Muscle of leg (tissue), 11 donors: ENCODE results near the gene MAPK8IP3. TPM values are rescaled to one million over a fixed set of nuclear protein-coding genes. Genes with fewer than 3 reads are reported as not detected.

Experiments used
- DNase-seq: peaks from one replicate; pipeline ENCODE4 v3.0.0; 2013
- H3K27ac ChIP-seq: one replicate; pipeline ENCODE4 v1.5.1; 2013; ENCODE audit warnings: mild to moderate bottlenecking, low read length, control low read depth
- H3K27me3 ChIP-seq: one replicate; pipeline ENCODE4 v1.6.1; 2013; ENCODE audit warnings: low read length; ENCODE audit not compliant: control insufficient read depth, insufficient read depth
- H3K36me3 ChIP-seq: one replicate; pipeline ENCODE4 v1.6.1; 2013; ENCODE audit warnings: low read length; ENCODE audit not compliant: control insufficient read depth, insufficient read depth
- H3K4me1 ChIP-seq: one replicate; pipeline ENCODE4 v1.6.1; 2013; ENCODE audit warnings: low read length; ENCODE audit not compliant: control insufficient read depth, insufficient read depth
- H3K4me3 ChIP-seq: one replicate; pipeline ENCODE4 v1.5.1; 2013; ENCODE audit warnings: low read length, control low read depth
- H3K9me3 ChIP-seq: replicated peaks from 2 replicates; pipeline ENCODE4 v1.6.1; 2013; ENCODE audit warnings: low read depth, low read length; ENCODE audit not compliant: control insufficient read depth
- WGBS: methylation state at CpG from one replicate; pipeline ENCODE4 v1.1.5; 2013; ENCODE audit warnings: missing lambda C conversion rate; ENCODE audit not compliant: insufficient coverage; 5-methylcytosine and 5-hydroxymethylcytosine counted together
- polyA plus RNA-seq, 8 donors: library from polyadenylated mRNA; unstranded; fragments of 120-200 nt; gene quantifications; one replicate each; pipeline versions ENCODE4 v1.2.1 to v1.2.3, GENCODE V29; 2013; ENCODE audit warnings: inconsistent platforms in 1 of 8, low replicate concordance in 1 of 8; ENCODE audit not compliant: insufficient read length in 8 of 8, insufficient read depth in 1 of 8
- total RNA-seq: library from RNA; stranded (reverse); fragments of 120-200 nt; gene quantifications from one replicate; pipeline ENCODE4 v1.2.4, GENCODE V29; 2013

The MAPK8IP3 gene
- total and polyA plus RNA-seq, 9 donors: 35.6 to 64.3 (median 50.5) TPM

GRCh38 chr16:1788095-1788707 is 82.2 kb downstream of the MAPK8IP3 start:
- no peak overlapping the region for H3K4me3 ChIP-seq
- 89% methylated on average over 21 of the region's 38 CpGs for WGBS
- no peak overlapping the region for H3K27ac ChIP-seq

GRCh38 chr16:1788708-1789100 is 82.7 kb downstream of the MAPK8IP3 start:
- Histone ChIP-seq H3K4me1 (peaks cover 10% of the 10 kb centered on the region), H3K36me3 (peaks cover 66% of the 10 kb centered on the region)
- DNase-seq: peak; percentile 16

More at GRCh38 chr16:1788095-1788707, 82.2 kb downstream of the MAPK8IP3 start:
- no peak for DNase-seq
- Histone ChIP-seq H3K27me3 (no peaks in the 10 kb centered on the region), H3K9me3 (no peaks in the 10 kb centered on the region), H3K4me1 (peaks cover 10% of the 10 kb centered on the region), H3K36me3 (peaks cover 66% of the 10 kb centered on the region)

GRCh38 chr16:1789643-1790045 is 83.6 kb downstream of the MAPK8IP3 start:
- Histone ChIP-seq H3K27me3 (no peaks in the 10 kb centered on the region), H3K4me3 (no peak overlapping the region), H3K27ac (no peak overlapping the region), H3K4me1 (peaks cover 10% of the 10 kb centered on the region), H3K36me3 (peaks cover 66% of the 10 kb centered on the region), H3K9me3 (no peaks in the 10 kb centered on the region)
- WGBS: 93% methylated on average over 7 of the region's 25 CpGs
- DNase-seq: no peak

More at GRCh38 chr16:1788708-1789100, 82.7 kb downstream of the MAPK8IP3 start:
- WGBS: 45% methylated on average over 19 of the region's 19 CpGs
- Histone ChIP-seq H3K9me3 (no peaks in the 10 kb centered on the region), H3K4me3 (no peak overlapping the region), H3K27me3 (no peaks in the 10 kb centered on the region), H3K27ac (no peak overlapping the region)

GRCh38 chr16:1790261-1790610 is 84.2 kb downstream of the MAPK8IP3 start:
- Histone ChIP-seq H3K4me3 (no peak overlapping the region), H3K9me3 (no peaks in the 10 kb centered on the region), H3K36me3 (peaks cover 63% of the 10 kb centered on the region), H3K27me3 (no peaks in the 10 kb centered on the region), H3K27ac (no peak overlapping the region), H3K4me1 (peaks cover 12% of the 10 kb centered on the region)
- DNase-seq: no peak
- WGBS: 84% methylated on average over 13 of the region's 15 CpGs

- Histone ChIP-seq H3K36me3 (peaks cover 58% of the 10 kb centered on the region), H3K4me3 (no peak overlapping the region), H3K4me1 (peaks cover 12% of the 10 kb centered on the region), H3K27ac (no peak overlapping the region), H3K9me3 (no peaks in the 10 kb centered on the region), H3K27me3 (no peaks in the 10 kb centered on the region)
- WGBS: 93% methylated on average over 38 of the region's 44 CpGs
- DNase-seq: no peak
These were observed 84.7 kb downstream of the MAPK8IP3 start for GRCh38 chr16:1790611-1791255.

- Histone ChIP-seq H3K9me3 (no peaks in the 10 kb centered on the region), H3K4me1 (peaks cover 12% of the 10 kb centered on the region), H3K36me3 (peaks cover 52% of the 10 kb centered on the region), H3K27me3 (no peaks in the 10 kb centered on the region), H3K4me3 (no peak overlapping the region), H3K27ac (no peak overlapping the region)
- WGBS: 91% methylated on average over 53 of the region's 53 CpGs
- no peak for DNase-seq
These were observed 85.4 kb downstream of the MAPK8IP3 start for GRCh38 chr16:1791256-1791942.

GRCh38 chr16:1791943-1792812 is 86.2 kb downstream of the MAPK8IP3 start:
- Histone ChIP-seq H3K4me1 (peaks cover 12% of the 10 kb centered on the region), H3K9me3 (no peaks in the 10 kb centered on the region), H3K27me3 (no peaks in the 10 kb centered on the region), H3K4me3 (no peak overlapping the region), H3K27ac (no peak overlapping the region), H3K36me3 (peaks cover 44% of the 10 kb centered on the region)
- DNase-seq: no peak
- 77% methylated on average over 59 of the region's 59 CpGs for WGBS

GRCh38 chr16:1792836-1793577 is 87.0 kb downstream of the MAPK8IP3 start:
- H3K4me1 ChIP-seq: peaks cover 12% of the 10 kb centered on the region
- H3K4me3 ChIP-seq: no peak overlapping the region
- no peak for DNase-seq
- peaks cover 37% of the 10 kb centered on the region for H3K36me3 ChIP-seq
- no peak overlapping the region for H3K27ac ChIP-seq
- 86% methylated on average over 23 of the region's 33 CpGs for WGBS
- H3K9me3 ChIP-seq: peaks cover 2% of the 10 kb centered on the region
- no peaks in the 10 kb centered on the region for H3K27me3 ChIP-seq

- DNase-seq: no peak
- WGBS: 45% methylated on average over 28 of the region's 28 CpGs
These were observed 87.7 kb downstream of the MAPK8IP3 start, which contains the start of gene IGFALS for GRCh38 chr16:1793578-1794220. Gene IGFALS (minus strand): TSS chr16:1793705. CDS start chr16:1793652, 53 bp downstream.

More at GRCh38 chr16:1793578-1794220, 87.7 kb downstream of the MAPK8IP3 start, which contains the start of gene IGFALS:
- Histone ChIP-seq H3K27ac (no peak within 1 kb of the TSS), H3K9me3 (peaks cover 7% of the 10 kb centered on the region), H3K36me3 (peaks cover 30% of the 10 kb centered on the region), H3K4me1 (peaks cover 12% of the 10 kb centered on the region), H3K4me3 (no peak within 1 kb of the TSS), H3K27me3 (no peaks in the 10 kb centered on the region)
